OCI-LY3 (cell line): Measurements from ENCODE around the gene H19.

Experiments used
- H2AFZ ChIP-seq: fragments of 200-600, 300-600 bp; shearing (Covaris generic); 2 replicates; pipeline ENCODE4 v1.6.0; 2014; ENCODE audit warnings: antibody characterized with exemption, low read depth, low read length
- H3K27ac ChIP-seq: fragments of 200-600, 300-600 bp; sonication (generic); 2 replicates; pipeline ENCODE4 v1.5.1; 2014; ENCODE audit warnings: mild to moderate bottlenecking, low read length, moderate library complexity, mixed read lengths
- H3K27me3 ChIP-seq: fragments of 200-600, 300-600 bp; sonication (generic); 2 replicates; pipeline ENCODE4 v1.6.1; 2014; ENCODE audit warnings: low read depth, low read length, mixed read lengths
- H3K36me3 ChIP-seq: fragments of 200-600, 300-600 bp; sonication (generic); replicated peaks from 2 replicates; pipeline ENCODE3; 2014; ENCODE audit warnings: low read depth, low read length, mixed read lengths
- H3K4me1 ChIP-seq: fragments of 300-600, 200-600 bp; sonication (generic); 2 replicates; pipeline ENCODE4 v1.6.1; 2014; ENCODE audit warnings: low read length, mixed read lengths
- H3K4me2 ChIP-seq: fragments of 200-600, 300-600 bp; sonication (generic); 2 replicates; pipeline ENCODE4 v1.6.1; 2014; ENCODE audit warnings: low read length, mixed read lengths
- H3K4me3 ChIP-seq: fragments of 300-600, 200-600 bp; sonication (generic); 2 replicates; pipeline ENCODE4 v1.5.1; 2014; ENCODE audit warnings: antibody characterized with exemption, mild to moderate bottlenecking, low read length, moderate library complexity
- H3K79me2 ChIP-seq: fragments of 300-600, 200-600 bp; shearing (Covaris generic); 2 replicates; pipeline ENCODE4 v1.6.1; 2014; ENCODE audit warnings: mild to moderate bottlenecking, low read length, mixed read lengths
- H3K9ac ChIP-seq: fragments of 300-600, 200-600 bp; shearing (Covaris generic); 2 replicates; pipeline ENCODE4 v1.6.0; 2014; ENCODE audit warnings: mild to moderate bottlenecking, low read length, moderate library complexity
- H3K9me3 ChIP-seq: fragments of 200-600, 300-600 bp; shearing (Covaris generic); 2 replicates; pipeline ENCODE4 v1.6.1; 2014; ENCODE audit warnings: low read length, mixed read lengths; ENCODE audit not compliant: insufficient read depth
- H4K20me1 ChIP-seq: fragments of 200-600, 300-600 bp; sonication (generic); 2 replicates; pipeline ENCODE4 v1.6.1; 2016; ENCODE audit warnings: low read length, mixed read lengths; ENCODE audit not compliant: insufficient read depth
- EZH2phosphoT487 ChIP-seq: fragments of 200-600 bp; shearing (Covaris generic); IDR thresholded peaks from 2 replicates; pipeline ENCODE4 v1.6.1; 2018; ENCODE audit warnings: antibody characterized with exemption, mixed run types, low read depth
- TF ChIP-seq, protein P1 (sequence below): fragments of 200-600, 300-600 bp; sonication (generic); IDR thresholded peaks from 2 replicates; pipeline ENCODE4 v1.5.1; 2014; ENCODE audit warnings: antibody characterized with exemption, low read length, low read depth

Gene H19

DNA sequence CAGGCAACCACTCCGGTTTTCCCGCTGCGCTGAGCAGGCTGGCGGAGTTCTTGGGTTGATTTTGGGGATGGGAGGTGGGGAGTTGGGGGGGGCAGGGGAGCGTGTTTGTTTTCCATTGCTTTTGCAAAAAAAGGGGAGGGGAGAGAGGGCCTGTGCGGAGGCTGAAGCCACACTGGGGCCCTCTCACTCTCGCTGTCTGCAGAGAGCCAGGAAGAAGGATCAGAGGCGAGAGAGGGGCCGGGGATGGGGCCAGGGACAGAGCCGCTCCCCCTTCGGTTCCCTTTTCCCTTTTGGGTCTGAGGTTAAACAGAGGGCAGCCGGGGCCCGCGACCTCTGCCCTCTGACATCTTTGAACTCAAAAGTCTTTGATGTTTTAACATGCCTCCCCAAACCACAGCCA lies 17.4 kb upstream of the H19 start:
- no peaks in the 10 kb centered on the region for H3K27me3 ChIP-seq
- H3K9ac ChIP-seq, result no peak overlapping the region
- no peak overlapping the region for H3K4me3 ChIP-seq
- TF ChIP-seq, protein P1, sequence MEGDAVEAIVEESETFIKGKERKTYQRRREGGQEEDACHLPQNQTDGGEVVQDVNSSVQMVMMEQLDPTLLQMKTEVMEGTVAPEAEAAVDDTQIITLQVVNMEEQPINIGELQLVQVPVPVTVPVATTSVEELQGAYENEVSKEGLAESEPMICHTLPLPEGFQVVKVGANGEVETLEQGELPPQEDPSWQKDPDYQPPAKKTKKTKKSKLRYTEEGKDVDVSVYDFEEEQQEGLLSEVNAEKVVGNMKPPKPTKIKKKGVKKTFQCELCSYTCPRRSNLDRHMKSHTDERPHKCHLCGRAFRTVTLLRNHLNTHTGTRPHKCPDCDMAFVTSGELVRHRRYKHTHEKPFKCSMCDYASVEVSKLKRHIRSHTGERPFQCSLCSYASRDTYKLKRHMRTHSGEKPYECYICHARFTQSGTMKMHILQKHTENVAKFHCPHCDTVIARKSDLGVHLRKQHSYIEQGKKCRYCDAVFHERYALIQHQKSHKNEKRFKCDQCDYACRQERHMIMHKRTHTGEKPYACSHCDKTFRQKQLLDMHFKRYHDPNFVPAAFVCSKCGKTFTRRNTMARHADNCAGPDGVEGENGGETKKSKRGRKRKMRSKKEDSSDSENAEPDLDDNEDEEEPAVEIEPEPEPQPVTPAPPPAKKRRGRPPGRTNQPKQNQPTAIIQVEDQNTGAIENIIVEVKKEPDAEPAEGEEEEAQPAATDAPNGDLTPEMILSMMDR, result no peak
- no peak for TF ChIP-seq EZH2phosphoT487
- no peaks in the 10 kb centered on the region for H3K36me3 ChIP-seq
- no peaks in the 10 kb centered on the region for H3K9me3 ChIP-seq
- H3K27ac ChIP-seq, result no peak overlapping the region
- H2AFZ ChIP-seq, result no peak overlapping the region
- no peaks in the 10 kb centered on the region for H3K79me2 ChIP-seq
- H4K20me1 ChIP-seq, result no peaks in the 10 kb centered on the region
- H3K4me1 ChIP-seq, result no peaks in the 10 kb centered on the region
- no peak overlapping the region for H3K4me2 ChIP-seq

DNA sequence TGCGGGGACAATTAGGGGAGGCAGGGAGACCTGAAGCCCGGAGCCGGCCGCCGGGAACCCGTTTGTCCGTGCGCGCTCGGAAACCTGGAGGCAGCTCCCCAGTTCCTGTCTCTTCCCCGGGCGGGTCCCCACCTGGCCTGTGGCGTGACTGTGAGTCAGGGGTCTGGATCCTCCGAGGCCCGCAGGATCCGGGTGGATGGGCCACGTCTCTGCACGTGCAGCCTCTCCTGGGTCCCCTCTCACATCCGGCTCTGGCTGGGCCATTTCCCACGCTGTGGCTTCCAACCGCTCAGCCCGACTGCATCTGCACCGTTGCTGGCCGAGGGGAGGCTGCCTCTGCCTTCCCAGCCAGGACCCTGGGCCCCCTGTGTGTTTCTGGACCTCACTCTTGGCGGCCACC lies 14.8 kb upstream of the H19 start:
- H3K9me3 ChIP-seq, result no peaks in the 10 kb centered on the region
- H3K27ac ChIP-seq, result no peak overlapping the region
- H3K9ac ChIP-seq, result no peak overlapping the region
- no peaks in the 10 kb centered on the region for H4K20me1 ChIP-seq
- H3K27me3 ChIP-seq, result no peaks in the 10 kb centered on the region
- no peaks in the 10 kb centered on the region for H3K36me3 ChIP-seq
- no peak overlapping the region for H2AFZ ChIP-seq
- no peaks in the 10 kb centered on the region for H3K79me2 ChIP-seq
- no peaks in the 10 kb centered on the region for H3K4me1 ChIP-seq
- H3K4me3 ChIP-seq, result no peak overlapping the region
- no peak for TF ChIP-seq EZH2phosphoT487
- TF ChIP-seq, protein P1, result no peak
- H3K4me2 ChIP-seq, result no peak overlapping the region

DNA sequence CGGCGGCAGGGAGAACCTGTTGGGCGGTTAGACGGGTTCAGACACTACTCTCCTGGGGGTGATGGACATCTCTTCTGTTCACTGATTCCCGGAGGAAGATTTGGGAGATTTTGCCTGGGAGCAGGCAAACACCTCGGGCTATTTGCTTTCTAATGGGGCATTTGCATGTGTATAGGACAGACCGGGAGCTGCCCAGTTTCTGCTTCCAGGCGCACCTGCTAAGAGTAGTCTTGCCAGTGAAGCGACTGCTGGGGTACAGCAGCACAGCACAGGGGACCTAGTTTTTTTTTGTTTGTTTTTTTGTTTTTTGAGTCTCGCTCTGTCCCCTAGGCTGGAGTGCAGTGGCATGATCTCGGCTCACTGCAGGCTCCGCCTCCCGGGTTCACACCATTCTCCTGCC lies 6.8 kb upstream of the H19 start:
- H3K4me3 ChIP-seq, result no peak overlapping the region

DNA sequence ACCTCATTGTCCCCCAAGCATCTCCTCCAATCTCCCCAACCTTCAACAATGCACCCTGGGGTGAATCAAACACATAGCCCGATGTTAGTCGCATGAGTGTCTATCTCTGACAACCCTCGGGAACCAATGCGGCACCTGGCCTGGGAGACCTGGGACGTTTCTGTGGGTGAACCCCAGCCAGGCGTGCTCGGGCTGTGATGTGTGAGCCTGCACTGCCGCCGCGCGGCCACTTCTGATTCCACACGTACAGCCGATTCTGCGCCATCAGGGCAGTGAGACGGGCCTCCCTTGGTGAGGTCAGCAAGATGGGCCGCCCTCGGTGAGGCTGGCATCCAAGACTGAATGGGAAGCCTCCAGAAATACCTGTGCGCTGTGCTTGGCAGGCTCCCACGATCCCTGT lies 5.2 kb upstream of the H19 start:
- H3K9me3 ChIP-seq, result no peaks in the 10 kb centered on the region
- TF ChIP-seq, protein P1, result no peak
- no peak for TF ChIP-seq EZH2phosphoT487

More for the DNA sequence above, 6.8 kb upstream of the H19 start:
- no peaks in the 10 kb centered on the region for H3K36me3 ChIP-seq
- no peak overlapping the region for H3K9ac ChIP-seq
- no peak overlapping the region for H3K4me2 ChIP-seq
- no peaks in the 10 kb centered on the region for H4K20me1 ChIP-seq
- H3K79me2 ChIP-seq, result no peaks in the 10 kb centered on the region
- TF ChIP-seq, protein P1, result no peak
- no peak for TF ChIP-seq EZH2phosphoT487
- no peaks in the 10 kb centered on the region for H3K27me3 ChIP-seq
- H3K27ac ChIP-seq, result no peak overlapping the region
- H3K9me3 ChIP-seq, result no peaks in the 10 kb centered on the region
- no peaks in the 10 kb centered on the region for H3K4me1 ChIP-seq
- H2AFZ ChIP-seq, result no peak overlapping the region

More for the DNA sequence above, 5.2 kb upstream of the H19 start:
- no peaks in the 10 kb centered on the region for H3K4me1 ChIP-seq
- no peaks in the 10 kb centered on the region for H3K27me3 ChIP-seq
- H3K4me3 ChIP-seq, result no peak overlapping the region
- H3K36me3 ChIP-seq, result no peaks in the 10 kb centered on the region
- no peak overlapping the region for H2AFZ ChIP-seq
- H4K20me1 ChIP-seq, result no peaks in the 10 kb centered on the region
- no peak overlapping the region for H3K9ac ChIP-seq
- no peaks in the 10 kb centered on the region for H3K79me2 ChIP-seq
- no peak overlapping the region for H3K4me2 ChIP-seq
- no peak overlapping the region for H3K27ac ChIP-seq
